Prostate gland (tissue), 2 donors: Measurements from ENCODE around the gene RTN3. TPM values are rescaled to one million over a fixed set of nuclear protein-coding genes. Genes with fewer than 3 reads are reported as not detected.

Experiments used
- DNase-seq: peaks from one replicate; pipeline ENCODE4 v3.0.0-alpha.2; 2019; ENCODE audit warnings: low spot score
- H3K27ac ChIP-seq, 2 donors: fragments of 200-600 bp; sonication (generic); 2 replicates each; pipeline ENCODE4 v1.5.1; 2017 to 2019
- H3K27me3 ChIP-seq: fragments of 200-600 bp; sonication (generic); replicated peaks from 2 replicates; pipeline ENCODE4 v1.5.1; 2019; ENCODE audit not compliant: insufficient read depth
- H3K36me3 ChIP-seq, 2 donors: fragments of 200-600 bp; sonication (generic); 1 replicate in 1 of 2; 2 replicates in 1 of 2; pipeline versions ENCODE4 v1.5.1 to v1.8.1; 2017 to 2019
- H3K4me1 ChIP-seq: fragments of 200-600 bp; sonication (generic); replicated peaks from 2 replicates; pipeline ENCODE4 v1.5.1; 2019
- H3K4me3 ChIP-seq, 2 donors: fragments of 200-600 bp; sonication (generic); 2 replicates each; pipeline ENCODE4 v1.5.1; 2017 to 2019
- H3K9me3 ChIP-seq: fragments of 200-600 bp; sonication (generic); 2 replicates; pipeline ENCODE4 v1.5.1; 2017
- POLR2A ChIP-seq: fragments of 450-650 bp; IDR thresholded peaks from one replicate; pipeline ENCODE4 v1.6.1; 2016; ENCODE audit warnings: antibody characterized with exemption, mild to moderate bottlenecking
- POLR2AphosphoS5 ChIP-seq: sonication (generic); formaldehyde crosslinking; IDR thresholded peaks from one replicate; pipeline ENCODE4 v1.6.1; 2017; ENCODE audit warnings: antibody characterized with exemption
- WGBS: methylation state at CpG from one replicate; pipeline ENCODE4 v1.1.5; 2018; 5-methylcytosine and 5-hydroxymethylcytosine counted together
- intact Hi-C: fragments of 100-400 bp; cut with DNase I; formaldehyde crosslinking; loops from one replicate; pipeline ENCODE4 v1.14.2; 2022
- total RNA-seq, 2 donors: library from RNA; depleted of rRNA; stranded (reverse); fragments of >200 nt; gene quantifications; one replicate each; pipeline ENCODE4 v1.1.0, GENCODE V29; 2016
- TF ChIP-seq, protein P1 (sequence below), 4 experiments: fragments of 200-600 bp in 2 of 4; fragments of 450-650 bp in 2 of 4; sonication (generic) in 2 of 4; IDR thresholded peaks; 1 replicate in 3 of 4; 2 replicates in 1 of 4; pipeline ENCODE4 v1.5.1; 2016 to 2019; ENCODE audit warnings: antibody characterized with exemption in 4 of 4, mild to moderate bottlenecking in 2 of 4, moderate library complexity in 2 of 4

The RTN3 gene
- total RNA-seq, 2 donors from 2014 or later: 74.1 to 88.8 TPM

GRCh38 chr11:63672156-63672463, 9.2 kb upstream of the RTN3 start:
- Histone ChIP-seq H3K27me3 (no peaks in the 10 kb centered on the region), H3K4me3 (no peak overlapping the region), H3K4me1 (no peaks in the 10 kb centered on the region), H3K9me3 (no peaks in the 10 kb centered on the region), H3K27ac (peak overlapping the region; percentile 93 to 98), H3K36me3 (no peaks in the 10 kb centered on the region)
- no peak for DNase-seq
- WGBS: 98% methylated on average over 16 of the region's 16 CpGs
- intact Hi-C loops: no loop called here
- TF ChIP-seq POLR2A (no peak), POLR2AphosphoS5 (no peak)

- H3K27ac ChIP-seq: no peak overlapping the region
- H3K27me3 ChIP-seq: no peaks in the 10 kb centered on the region
- no peaks in the 10 kb centered on the region for H3K9me3 ChIP-seq
- intact Hi-C loops: no loop called here
- no peaks in the 10 kb centered on the region for H3K4me1 ChIP-seq
- WGBS: 100% methylated on average over 1 of the region's 1 CpG
- H3K4me3 ChIP-seq: no peak overlapping the region
- DNase-seq: no peak
- H3K36me3 ChIP-seq: no peaks in the 10 kb centered on the region
- no peak for TF ChIP-seq POLR2AphosphoS5
- no peak for TF ChIP-seq POLR2A
- TF ChIP-seq, protein P1, sequence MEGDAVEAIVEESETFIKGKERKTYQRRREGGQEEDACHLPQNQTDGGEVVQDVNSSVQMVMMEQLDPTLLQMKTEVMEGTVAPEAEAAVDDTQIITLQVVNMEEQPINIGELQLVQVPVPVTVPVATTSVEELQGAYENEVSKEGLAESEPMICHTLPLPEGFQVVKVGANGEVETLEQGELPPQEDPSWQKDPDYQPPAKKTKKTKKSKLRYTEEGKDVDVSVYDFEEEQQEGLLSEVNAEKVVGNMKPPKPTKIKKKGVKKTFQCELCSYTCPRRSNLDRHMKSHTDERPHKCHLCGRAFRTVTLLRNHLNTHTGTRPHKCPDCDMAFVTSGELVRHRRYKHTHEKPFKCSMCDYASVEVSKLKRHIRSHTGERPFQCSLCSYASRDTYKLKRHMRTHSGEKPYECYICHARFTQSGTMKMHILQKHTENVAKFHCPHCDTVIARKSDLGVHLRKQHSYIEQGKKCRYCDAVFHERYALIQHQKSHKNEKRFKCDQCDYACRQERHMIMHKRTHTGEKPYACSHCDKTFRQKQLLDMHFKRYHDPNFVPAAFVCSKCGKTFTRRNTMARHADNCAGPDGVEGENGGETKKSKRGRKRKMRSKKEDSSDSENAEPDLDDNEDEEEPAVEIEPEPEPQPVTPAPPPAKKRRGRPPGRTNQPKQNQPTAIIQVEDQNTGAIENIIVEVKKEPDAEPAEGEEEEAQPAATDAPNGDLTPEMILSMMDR (IDR thresholded peaks at IDR 0.05): no peak
Observed at GRCh38 chr11:63672936-63673539, 8.3 kb upstream of the RTN3 start.

GRCh38 chr11:63673579-63673978, 7.7 kb upstream of the RTN3 start:
- 71% methylated on average over 4 of the region's 4 CpGs for WGBS
- intact Hi-C loops: no loop called here
- DNase-seq: no peak
- Histone ChIP-seq H3K4me3 (no peak overlapping the region), H3K27me3 (no peaks in the 10 kb centered on the region), H3K9me3 (no peaks in the 10 kb centered on the region), H3K4me1 (no peaks in the 10 kb centered on the region), H3K36me3 (no peaks in the 10 kb centered on the region), H3K27ac (no peak overlapping the region)
- TF ChIP-seq, protein P1 (IDR thresholded peaks at IDR 0.05): no peak
- TF ChIP-seq POLR2A (no peak), POLR2AphosphoS5 (no peak)

DNA sequence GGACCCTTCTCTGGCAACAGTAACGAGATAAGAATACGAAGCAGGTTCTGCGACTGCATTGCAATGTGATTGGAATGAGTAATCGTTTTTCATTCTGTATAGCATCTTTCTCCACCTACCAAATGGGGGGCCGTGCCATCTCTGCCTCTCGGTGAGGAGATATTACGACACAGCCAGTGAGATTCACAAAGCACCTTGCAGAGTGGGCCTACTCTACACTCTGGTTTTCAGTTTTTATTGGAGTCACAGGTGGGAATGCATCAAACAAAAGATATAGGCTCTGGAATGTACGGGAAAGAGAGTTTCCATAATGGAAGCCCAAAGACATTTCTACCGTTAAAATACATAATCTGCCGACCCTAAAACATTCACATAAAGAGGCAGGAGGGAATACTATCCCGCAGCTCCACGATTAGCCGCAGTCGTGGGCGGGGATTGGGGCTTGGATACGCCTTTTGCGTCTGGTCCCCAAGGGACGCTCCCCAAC, 423 bp upstream of the RTN3 start:
- intact Hi-C loops: loop anchor here (10.0 kb wide), 1 partner anchor 54 kb away; no protein-coding TSS in a partner anchor
- 7% methylated on average over 18 of the region's 18 CpGs for WGBS
- no peaks in the 10 kb centered on the region for H3K36me3 ChIP-seq
- H3K27me3 ChIP-seq: no peaks in the 10 kb centered on the region
- H3K4me3 ChIP-seq: peak overlapping the region; percentile 76 to 89
- H3K27ac ChIP-seq: peak overlapping the region; percentile 92 to 97
- H3K4me1 ChIP-seq: peaks cover 4% of the 10 kb centered on the region
- no peak for DNase-seq
- no peaks in the 10 kb centered on the region for H3K9me3 ChIP-seq
- TF ChIP-seq, protein P1 (IDR thresholded peaks at IDR 0.05): no peak
- TF ChIP-seq POLR2AphosphoS5 (no peak), POLR2A (no peak)

DNA sequence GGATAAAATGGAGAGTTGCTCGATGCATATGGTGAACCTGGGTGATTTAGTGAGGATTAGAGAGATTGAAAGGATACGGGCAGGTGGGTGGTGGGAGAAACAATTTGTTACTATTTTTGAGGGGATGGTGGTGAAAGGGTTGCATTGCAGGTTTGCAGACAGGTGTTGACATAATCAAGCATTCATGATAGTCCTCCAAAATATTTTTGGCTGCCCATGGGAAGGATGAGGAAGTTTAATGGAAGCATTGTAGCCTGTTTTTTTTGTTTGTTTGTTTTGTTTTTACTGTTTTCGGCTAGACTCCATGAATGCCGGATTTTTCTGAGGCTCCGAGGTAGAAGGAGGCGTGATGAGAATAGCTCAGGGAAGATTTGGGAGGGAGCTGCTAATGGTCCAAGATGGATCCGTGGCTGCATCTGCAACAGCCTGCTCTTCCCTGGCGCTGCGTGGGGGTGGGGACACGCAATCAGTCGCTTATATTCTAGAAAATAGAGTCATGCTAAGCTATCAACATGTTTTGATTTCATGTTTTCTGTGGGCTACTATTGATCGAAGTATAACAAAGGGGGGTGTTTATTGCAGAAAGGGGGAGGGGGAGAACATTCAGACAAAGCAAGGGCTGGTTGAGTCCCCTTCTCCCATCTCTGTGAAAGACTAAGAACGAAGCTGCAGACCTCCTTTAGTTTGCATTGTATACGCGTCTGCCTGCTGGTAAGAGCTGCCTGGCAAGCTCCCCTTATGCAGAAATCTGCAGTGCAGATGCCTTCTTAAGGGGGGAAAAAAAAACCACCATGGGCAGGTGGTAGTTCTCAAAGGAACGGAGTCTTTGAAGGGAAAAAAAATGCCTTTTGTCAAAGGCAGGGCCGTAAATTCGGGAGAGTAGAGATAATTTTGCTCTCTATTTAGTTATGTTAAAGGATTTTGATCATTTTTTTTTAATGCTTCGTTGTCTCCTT, 1.0 kb downstream of the RTN3 start:
- intact Hi-C loops: loop anchor here (10.0 kb wide), 1 partner anchor 52 kb away; no protein-coding TSS in a partner anchor
- peak overlapping the region; percentile 76 to 89 for H3K4me3 ChIP-seq
- H3K4me1 ChIP-seq: peaks cover 4% of the 10 kb centered on the region
- H3K27me3 ChIP-seq: no peaks in the 10 kb centered on the region
- DNase-seq: no peak
- H3K9me3 ChIP-seq: no peaks in the 10 kb centered on the region
- TF ChIP-seq, protein P1 (IDR thresholded peaks at IDR 0.05): peak in 2 of 4 experiments; percentile 20 to 53
- TF ChIP-seq POLR2AphosphoS5: no peak
- peak overlapping the region; percentile 92 to 97 for H3K27ac ChIP-seq
- no peaks in the 10 kb centered on the region for H3K36me3 ChIP-seq
- 2% methylated on average over 19 of the region's 19 CpGs for WGBS
